Thoracic aorta (tissue), 2 donors: ENCODE data around the gene RPL32. TPM values are rescaled to one million over a fixed set of nuclear protein-coding genes. Genes with fewer than 3 reads are reported as not detected.

Experiments
- ATAC-seq: fragments of 150-250 bp; one replicate; pipeline ENCODE4 v1.8.0; 2017; ENCODE audit warnings: low read depth; ENCODE audit not compliant: insufficient number of reproducible peaks, low FRiP score
- DNase-seq: peaks from one replicate; pipeline ENCODE4 v3.0.0-alpha.2; 2020; ENCODE audit warnings: low spot score
- H3K27ac ChIP-seq, 2 donors: fragments of 200-600 bp; sonication (generic); 1 replicate in 1 of 2; 2 replicates in 1 of 2; pipeline ENCODE4 v1.5.1; 2016; ENCODE audit warnings: mild to moderate bottlenecking in 2 of 2, moderate library complexity in 2 of 2
- H3K27me3 ChIP-seq: fragments of 200-600 bp; sonication (generic); replicated peaks from 2 replicates; pipeline ENCODE4 v1.6.0; 2016; ENCODE audit warnings: mild to moderate bottlenecking; ENCODE audit not compliant: insufficient read depth
- H3K36me3 ChIP-seq: fragments of 200-600 bp; sonication (generic); one replicate; pipeline ENCODE4 v1.5.1; 2016
- H3K4me1 ChIP-seq, 2 donors: fragments of 200-600 bp; sonication (generic); 1 replicate in 1 of 2; 2 replicates in 1 of 2; pipeline versions ENCODE4 v1.5.1 to v1.6.0; 2016; ENCODE audit warnings: low read depth in 2 of 2, mild to moderate bottlenecking in 1 of 2; ENCODE audit not compliant: control insufficient read depth in 1 of 2
- H3K4me3 ChIP-seq: fragments of 200-600 bp; sonication (generic); 2 replicates; pipeline ENCODE4 v1.5.1; 2016; ENCODE audit warnings: mild to moderate bottlenecking
- H3K9me3 ChIP-seq: fragments of 200-600 bp; sonication (generic); 2 replicates; pipeline ENCODE4 v1.5.1; 2016
- CTCF ChIP-seq: fragments of 200-600 bp; sonication (generic); IDR thresholded peaks from one replicate; pipeline ENCODE4 v1.5.1; 2019; ENCODE audit warnings: antibody characterized with exemption
- total RNA-seq, 2 donors: library from RNA; depleted of rRNA; stranded (reverse); fragments of >200 nt; gene quantifications; one replicate each; pipeline versions ENCODE4 v1.1.0 to v1.2.3, GENCODE V29; 2016

RPL32 gene
- total RNA-seq, 2 donors from 2014 or later, result 455 to 867 TPM

DNA sequence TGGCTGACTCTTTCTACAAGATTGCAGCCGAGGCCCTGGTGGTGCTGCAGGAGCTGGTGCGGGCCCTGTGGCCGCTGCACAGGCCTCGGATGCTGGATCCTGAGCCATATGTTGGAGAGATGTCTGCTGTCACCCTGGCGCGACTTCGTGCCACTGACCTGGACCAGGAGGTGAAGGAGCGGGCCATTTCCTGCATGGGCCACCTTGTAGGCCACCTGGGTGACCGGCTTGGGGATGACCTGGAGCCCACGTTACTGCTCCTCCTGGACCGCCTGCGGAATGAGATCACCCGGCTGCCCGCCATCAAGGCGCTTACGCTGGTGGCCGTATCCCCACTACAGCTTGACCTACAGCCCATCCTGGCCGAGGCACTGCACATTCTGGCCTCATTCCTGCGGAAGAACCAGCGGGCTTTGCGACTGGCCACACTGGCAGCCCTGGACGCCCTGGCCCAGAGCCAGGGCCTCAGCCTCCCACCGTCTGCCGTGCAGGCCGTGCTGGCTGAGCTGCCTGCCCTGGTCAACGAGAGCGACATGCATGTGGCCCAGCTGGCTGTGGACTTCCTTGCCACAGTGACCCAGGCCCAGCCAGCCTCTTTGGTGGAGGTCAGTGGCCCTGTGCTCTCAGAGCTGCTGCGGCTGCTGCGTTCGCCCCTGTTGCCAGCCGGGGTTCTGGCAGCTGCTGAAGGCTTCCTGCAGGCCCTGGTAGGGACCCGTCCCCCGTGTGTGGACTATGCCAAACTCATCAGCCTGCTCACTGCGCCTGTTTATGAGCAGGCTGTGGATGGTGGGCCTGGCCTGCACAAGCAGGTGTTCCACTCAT is 24.6 kb downstream of the RPL32 start:
- Histone ChIP-seq H3K4me1 (no peaks in the 10 kb centered on the region), H3K9me3 (no peaks in the 10 kb centered on the region), H3K27me3 (no peaks in the 10 kb centered on the region), H3K27ac (no peak overlapping the region), H3K36me3 (peaks cover 53% of the 10 kb centered on the region), H3K4me3 (no peak overlapping the region)
- TF ChIP-seq CTCF, result no peak
- DNase-seq, result no peak
- no peak for ATAC-seq

DNA sequence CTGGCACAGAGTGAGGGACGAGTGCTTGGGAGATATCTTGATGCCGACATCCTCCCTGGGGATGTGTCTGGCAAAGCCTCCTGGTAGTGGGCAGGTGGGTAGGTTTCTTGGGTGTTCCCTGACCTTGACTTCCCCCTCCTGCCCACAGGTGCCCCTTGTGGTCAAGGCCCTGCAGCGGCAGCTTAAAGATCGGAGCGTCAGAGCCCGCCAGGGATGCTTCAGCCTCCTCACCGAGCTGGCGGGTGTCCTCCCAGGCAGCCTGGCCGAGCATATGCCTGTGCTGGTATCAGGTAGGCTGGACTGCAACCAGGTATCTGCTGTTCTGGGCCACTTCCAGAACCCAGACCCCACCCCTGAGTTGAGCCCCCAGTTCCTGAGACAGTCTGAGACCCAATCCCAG is 25.6 kb downstream of the RPL32 start:
- no peaks in the 10 kb centered on the region for H3K27me3 ChIP-seq
- H3K4me1 ChIP-seq, result peaks cover 0 to 4% of the 10 kb centered on the region in 2 donors
- TF ChIP-seq CTCF, result no peak
- no peaks in the 10 kb centered on the region for H3K9me3 ChIP-seq
- ATAC-seq (no peak), DNase-seq (no peak)
- H3K4me3 ChIP-seq, result no peak overlapping the region
- H3K27ac ChIP-seq, result no peak overlapping the region
- peaks cover 53% of the 10 kb centered on the region for H3K36me3 ChIP-seq

GRCh38 chr3:12815078-12815477 is 26.3 kb downstream of the RPL32 start:
- no peak for TF ChIP-seq CTCF
- Histone ChIP-seq H3K36me3 (peaks cover 46% of the 10 kb centered on the region), H3K9me3 (no peaks in the 10 kb centered on the region), H3K27me3 (no peaks in the 10 kb centered on the region), H3K27ac (no peak overlapping the region), H3K4me3 (no peak overlapping the region), H3K4me1 (peaks cover 0 to 6% of the 10 kb centered on the region in 2 donors)
- ATAC-seq (no peak), DNase-seq (no peak)

- no peaks in the 10 kb centered on the region for H3K27me3 ChIP-seq
- TF ChIP-seq CTCF, result no peak
- ATAC-seq, result no peak
- peaks cover 0 to 16% of the 10 kb centered on the region in 2 donors for H3K4me1 ChIP-seq
- H3K36me3 ChIP-seq, result peaks cover 40% of the 10 kb centered on the region
- H3K27ac ChIP-seq, result no peak overlapping the region
- no peaks in the 10 kb centered on the region for H3K9me3 ChIP-seq
- H3K4me3 ChIP-seq, result no peak overlapping the region
- DNase-seq, result no peak
These were observed 27.4 kb downstream of the RPL32 start for GRCh38 chr3:12813967-12814366.

GRCh38 chr3:12812812-12813211 is 28.6 kb downstream of the RPL32 start:
- Histone ChIP-seq H3K27me3 (no peaks in the 10 kb centered on the region), H3K9me3 (no peaks in the 10 kb centered on the region), H3K4me3 (no peak overlapping the region), H3K4me1 (peaks cover 0 to 16% of the 10 kb centered on the region in 2 donors), H3K36me3 (peaks cover 35% of the 10 kb centered on the region), H3K27ac (no peak overlapping the region)
- no peak for ATAC-seq
- no peak for DNase-seq
- no peak for TF ChIP-seq CTCF
